GM21737 (cell line): ENCODE data around the gene SFPQ.
"Not testable (repeated sequence)": the region's sequence is repeated elsewhere in the genome, so short reads cannot be mapped to it uniquely, and the experiment has no call there.

Source experiments
- ATAC-seq: cut with Tn5 transposase; IDR thresholded peaks from one replicate; pipeline ENCODE4 v1.9.1; 2021; ENCODE audit warnings: mild to moderate bottlenecking, moderate library complexity; ENCODE audit not compliant: unreplicated experiment

SFPQ gene, protein sequence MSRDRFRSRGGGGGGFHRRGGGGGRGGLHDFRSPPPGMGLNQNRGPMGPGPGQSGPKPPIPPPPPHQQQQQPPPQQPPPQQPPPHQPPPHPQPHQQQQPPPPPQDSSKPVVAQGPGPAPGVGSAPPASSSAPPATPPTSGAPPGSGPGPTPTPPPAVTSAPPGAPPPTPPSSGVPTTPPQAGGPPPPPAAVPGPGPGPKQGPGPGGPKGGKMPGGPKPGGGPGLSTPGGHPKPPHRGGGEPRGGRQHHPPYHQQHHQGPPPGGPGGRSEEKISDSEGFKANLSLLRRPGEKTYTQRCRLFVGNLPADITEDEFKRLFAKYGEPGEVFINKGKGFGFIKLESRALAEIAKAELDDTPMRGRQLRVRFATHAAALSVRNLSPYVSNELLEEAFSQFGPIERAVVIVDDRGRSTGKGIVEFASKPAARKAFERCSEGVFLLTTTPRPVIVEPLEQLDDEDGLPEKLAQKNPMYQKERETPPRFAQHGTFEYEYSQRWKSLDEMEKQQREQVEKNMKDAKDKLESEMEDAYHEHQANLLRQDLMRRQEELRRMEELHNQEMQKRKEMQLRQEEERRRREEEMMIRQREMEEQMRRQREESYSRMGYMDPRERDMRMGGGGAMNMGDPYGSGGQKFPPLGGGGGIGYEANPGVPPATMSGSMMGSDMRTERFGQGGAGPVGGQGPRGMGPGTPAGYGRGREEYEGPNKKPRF

DNA sequence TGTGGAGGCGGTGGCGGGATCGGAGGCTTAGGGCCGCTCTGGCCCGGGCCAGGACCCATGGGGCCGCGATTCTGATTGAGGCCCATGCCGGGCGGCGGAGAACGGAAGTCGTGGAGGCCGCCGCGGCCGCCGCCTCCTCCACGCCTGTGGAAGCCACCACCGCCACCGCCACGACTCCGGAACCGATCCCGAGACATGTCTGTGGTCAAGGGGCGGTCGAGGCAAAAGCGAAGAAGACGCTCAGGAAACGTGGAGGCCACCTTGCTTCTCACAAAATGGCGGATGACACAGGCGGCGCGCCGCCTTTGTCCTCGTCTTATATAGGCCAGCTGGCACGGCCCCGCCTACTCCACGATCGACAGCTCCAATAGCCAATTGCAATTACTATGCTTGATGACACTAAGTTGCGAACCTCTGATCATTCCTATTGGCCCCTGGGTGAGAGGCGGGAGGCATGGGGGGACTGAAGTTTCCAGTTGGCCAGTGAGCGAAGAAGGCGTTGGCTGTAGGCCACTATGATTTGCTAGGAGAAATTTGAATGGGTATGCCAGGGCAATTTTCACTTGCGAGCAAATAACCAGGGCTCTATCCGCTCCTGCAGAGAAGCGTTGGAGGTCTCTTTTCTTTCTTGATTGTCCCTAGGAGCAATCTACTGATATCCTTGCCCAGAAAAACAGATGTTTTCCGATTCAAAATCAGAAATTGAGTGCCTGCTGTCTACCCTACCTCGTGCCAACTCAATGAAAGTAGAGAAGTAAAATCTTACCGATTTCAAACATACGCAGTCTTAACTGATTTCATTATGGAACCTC lies at the start of gene SFPQ:
SFPQ (minus strand) TSS at position 293 of the 812 bp plus-strand sequence; CDS start at position 197, 96 bp downstream.
- peak; percentile 87 for ATAC-seq

DNA sequence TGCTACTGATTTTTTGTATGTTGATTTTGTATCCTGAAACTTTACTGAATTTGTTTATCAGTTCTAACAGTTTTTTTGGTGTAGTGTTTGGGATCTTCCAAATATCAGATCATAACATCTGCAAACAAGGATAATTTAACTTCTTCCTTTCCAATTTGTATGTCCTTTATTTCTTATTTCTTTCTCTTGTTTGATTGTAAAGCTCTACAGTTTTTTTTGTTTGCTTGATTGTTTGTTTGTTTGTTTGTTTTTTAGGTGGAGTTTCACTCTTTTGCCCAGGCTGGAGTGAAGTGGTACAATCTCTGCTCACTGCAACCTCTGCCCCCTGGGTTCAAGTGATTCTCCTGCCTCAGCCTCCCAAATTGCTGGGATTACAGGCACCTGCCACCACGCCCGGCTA lies 43.8 kb upstream of the SFPQ start:
- ATAC-seq, result not testable (repeated sequence)

DNA sequence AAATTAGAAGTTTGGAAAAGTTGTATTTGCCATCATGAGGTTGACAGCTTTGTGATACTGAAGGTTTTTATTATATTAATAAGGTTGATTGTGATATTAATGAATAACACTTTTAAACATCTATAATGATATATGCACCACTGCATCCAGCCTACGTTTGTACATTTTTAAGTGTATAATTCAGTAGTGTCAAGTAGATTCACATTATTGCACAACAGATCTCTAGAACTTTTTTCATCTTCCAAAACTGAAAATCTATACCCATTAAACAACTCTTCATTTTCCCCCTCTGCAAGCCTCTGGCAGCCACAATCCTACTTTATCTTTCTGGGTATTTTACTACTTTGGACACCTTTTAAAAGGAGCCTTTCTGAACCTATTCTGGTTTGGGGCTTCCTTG lies 38.3 kb upstream of the SFPQ start:
- no peak for ATAC-seq

DNA sequence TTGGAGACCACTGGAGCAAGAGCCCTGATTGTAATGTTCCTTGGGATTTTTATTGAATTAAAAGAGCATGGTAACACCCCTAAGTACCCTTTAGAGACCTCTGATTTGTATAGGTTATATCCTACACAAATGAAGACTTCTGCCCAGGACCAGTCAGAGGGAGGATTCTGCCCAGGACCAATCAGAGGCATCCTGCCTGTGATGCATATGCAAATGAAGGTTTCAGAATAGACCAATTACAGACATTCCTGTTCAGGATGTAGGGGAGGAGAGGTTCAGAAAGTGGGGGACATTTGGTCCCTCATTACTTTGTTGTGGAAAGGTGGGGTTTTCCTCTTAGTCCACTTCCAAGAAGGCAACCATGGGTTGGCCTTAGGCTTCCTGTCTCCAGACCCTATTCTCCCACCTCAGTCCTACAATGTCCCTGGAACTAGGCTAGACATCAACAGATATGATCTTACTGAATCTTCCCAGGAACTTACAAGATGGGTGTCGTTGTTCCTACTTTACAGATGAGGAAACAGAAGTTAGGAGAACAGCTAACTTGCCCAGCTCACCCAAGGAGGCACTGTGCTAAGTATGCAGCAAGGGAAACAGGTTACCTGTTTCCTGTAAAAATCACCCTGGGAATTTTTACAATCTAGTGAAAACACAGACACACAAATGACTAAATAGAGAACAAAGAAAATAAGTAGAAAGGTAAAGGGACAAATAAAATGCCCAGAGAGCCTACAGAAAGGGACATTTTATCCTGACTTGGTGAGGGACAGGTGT lies 36.8 kb upstream of the SFPQ start:
- no peak for ATAC-seq

DNA sequence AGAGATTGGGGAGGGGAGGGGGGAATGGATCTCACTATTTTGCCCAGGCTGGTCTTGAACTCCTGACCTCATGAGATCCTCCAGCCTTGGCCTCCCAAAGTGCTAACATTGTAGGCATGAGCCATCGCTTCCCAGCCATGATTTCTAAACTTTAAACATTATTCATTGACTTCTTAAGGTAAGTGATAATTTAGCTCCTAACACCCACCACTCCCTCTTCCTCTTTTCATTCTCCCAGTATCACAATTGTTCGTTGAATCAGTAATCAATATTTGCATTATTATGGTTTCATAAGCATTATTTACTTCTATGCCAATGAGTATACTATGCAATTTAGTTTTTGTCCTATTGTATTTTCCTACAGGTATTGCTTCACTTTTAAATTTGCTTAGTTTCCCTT lies 33.6 kb upstream of the SFPQ start:
- no peak for ATAC-seq

DNA sequence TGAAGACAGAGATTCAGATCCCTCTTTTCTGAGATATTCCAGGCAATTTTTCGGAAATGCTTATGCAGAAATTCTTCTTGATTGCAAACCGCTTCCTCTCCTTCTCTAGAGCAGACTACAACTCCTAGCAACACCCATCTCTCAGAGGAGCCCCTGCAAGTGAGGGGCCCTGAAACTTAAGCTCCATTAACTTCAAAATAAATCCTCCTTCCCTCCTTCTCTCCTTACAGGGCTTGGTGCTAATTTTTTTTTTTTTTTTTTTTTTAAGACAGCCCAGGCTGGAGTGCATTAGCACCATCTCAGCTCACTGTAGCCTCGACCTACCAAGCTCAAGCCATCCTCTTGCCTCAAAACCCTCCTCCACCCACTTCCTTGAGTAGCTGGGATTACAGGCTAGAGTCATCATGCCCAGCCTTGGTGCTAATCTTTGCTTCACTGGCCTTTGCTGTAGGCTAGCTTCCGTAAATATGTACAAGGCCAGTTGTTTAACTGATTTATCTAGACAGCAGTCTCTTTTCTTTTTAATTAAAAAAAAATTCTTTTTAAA lies 30.2 kb upstream of the SFPQ start:
- ATAC-seq, result no peak

DNA sequence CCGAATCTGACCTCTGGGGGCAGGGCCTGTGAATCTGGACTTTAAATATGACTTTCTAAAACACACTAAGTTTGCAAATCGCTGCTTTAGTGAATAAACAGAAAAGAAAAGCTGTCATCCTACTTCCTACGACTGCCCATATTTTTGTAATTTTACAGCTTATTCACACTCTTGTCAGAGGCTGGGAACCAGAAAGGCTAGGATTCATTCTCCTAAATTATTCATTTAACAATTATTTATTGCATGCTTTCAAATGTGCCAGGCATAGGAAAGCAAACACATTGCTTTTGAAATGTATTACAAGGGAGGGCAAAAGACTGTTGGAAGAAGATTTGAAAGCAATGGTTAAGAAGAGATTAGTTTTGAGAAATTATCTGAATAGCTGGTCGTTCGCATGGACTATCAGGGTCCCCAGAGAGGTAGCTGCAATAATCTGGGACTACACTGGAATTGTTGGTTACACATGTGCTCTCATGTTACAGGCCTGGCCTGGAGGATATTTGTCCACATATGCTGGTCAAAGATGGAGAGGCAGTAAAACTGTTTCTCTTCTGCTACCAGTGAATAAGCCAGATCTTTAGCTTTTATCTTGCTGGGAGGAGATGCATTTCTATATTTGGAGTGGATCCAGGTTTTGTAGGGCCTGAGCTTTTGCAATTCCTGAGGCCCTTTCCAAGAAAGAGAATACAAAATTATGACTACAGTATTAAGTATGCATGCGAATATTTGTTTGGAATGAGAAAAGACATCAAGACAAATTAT lies 29.6 kb upstream of the SFPQ start:
- no peak for ATAC-seq

DNA sequence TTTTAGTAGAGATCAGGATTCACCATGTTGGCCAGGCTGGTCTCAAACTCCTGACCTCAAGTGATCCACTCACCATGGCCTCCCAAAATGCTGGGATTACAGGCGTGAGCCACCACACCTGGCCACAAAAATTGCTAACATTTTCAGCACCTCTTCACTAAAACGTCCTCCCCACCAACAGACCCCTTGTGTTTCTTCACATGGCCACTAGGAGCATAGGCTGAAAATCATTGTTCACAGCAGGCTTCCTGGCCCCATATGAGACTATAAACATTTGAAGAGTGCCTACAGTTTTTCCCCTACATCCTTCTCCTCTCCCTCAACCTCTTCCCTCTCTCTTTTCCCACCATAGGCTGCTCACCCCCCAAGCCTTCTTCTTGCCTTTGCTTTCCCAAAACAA lies 28.0 kb upstream of the SFPQ start:
- no peak for ATAC-seq

DNA sequence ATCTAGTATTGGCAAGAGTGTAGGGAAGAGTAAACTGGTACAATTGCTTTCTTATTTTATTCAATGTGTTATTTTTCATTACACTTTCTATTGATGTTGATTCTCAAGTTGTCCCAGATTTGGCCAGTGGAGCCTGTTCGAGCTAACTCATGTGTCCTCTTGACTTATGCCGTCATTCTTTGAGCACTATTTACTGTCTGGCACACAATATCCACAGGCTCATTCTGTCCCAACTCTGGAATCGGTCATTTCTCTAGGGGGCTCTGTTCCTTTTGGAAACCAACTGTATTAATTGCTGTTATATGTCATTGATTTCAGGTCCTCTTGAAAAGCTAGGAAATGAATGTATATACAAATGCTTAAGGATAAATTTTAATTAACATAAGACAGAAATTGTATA lies 22.4 kb upstream of the SFPQ start:
- ATAC-seq, result no peak

DNA sequence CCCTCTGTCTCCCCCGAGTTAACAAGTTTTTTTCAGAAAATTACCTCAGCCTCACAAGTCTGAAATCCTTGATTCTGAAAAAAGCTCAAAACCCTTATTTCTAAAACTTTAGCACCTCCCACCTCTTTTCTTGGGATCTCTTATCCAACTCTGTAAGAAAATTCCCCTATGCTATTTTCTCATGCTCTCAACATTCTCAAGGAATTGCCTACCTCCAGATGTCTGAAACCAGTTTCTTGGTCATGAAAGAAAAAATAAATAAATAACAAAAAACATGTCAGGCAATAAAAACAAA lies 18.1 kb upstream of the SFPQ start:
- no peak for ATAC-seq

DNA sequence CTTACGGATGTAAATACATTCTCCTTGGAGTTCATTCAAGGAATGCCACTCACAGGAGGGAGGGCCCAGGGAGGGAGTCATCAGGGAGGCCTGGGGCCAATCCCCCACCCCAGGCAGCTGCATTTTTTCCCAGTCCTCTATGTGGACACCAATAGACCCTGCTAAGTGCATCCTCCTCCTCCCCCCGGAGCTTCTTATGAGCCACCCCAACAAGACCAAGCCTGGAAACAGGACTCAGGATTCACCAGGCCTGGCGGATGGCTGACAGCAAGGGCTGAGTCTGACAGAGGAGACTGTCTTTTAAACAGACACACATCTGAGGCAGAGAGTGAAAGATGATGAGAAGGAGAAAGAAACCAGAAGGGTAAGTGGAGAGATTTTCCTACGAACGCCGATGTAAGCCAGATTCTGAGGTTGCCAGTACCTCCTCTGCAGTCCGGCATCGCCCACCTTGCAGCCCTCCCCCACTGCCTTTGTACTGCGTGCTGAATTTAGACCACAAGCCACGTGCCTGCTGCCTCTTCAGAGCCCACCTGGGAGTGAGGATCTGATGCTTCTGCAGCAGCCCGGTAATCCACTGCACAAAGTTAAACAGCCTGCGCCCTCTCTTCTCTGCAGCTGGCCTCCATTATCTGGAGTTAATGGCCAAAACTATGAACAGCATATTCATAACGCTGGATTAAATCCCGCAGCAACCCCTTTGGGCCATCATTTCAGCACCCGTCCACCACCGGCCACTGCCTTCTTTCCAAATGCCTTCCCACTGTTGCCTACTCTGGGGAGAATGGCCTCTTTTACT lies 17.6 kb upstream of the SFPQ start:
- ATAC-seq, result no peak

DNA sequence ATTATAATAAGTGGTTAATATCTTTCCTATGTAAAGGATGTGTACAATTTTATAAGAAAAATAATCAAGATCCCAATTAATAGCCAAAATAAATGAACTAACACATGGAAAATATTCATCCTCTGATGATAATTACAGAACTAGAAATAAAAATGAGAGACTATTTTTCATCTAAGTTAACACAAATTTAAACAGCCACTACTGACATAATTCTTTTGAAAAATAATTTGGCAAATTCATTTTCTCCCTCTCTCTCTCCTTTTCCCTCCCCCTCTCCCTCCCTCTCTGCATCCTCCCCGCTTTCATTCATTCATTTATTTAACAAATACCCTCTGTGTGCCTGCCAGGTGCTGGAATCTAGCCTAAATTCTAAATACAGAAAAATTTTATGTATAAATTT lies 10.3 kb upstream of the SFPQ start:
- no peak for ATAC-seq

DNA sequence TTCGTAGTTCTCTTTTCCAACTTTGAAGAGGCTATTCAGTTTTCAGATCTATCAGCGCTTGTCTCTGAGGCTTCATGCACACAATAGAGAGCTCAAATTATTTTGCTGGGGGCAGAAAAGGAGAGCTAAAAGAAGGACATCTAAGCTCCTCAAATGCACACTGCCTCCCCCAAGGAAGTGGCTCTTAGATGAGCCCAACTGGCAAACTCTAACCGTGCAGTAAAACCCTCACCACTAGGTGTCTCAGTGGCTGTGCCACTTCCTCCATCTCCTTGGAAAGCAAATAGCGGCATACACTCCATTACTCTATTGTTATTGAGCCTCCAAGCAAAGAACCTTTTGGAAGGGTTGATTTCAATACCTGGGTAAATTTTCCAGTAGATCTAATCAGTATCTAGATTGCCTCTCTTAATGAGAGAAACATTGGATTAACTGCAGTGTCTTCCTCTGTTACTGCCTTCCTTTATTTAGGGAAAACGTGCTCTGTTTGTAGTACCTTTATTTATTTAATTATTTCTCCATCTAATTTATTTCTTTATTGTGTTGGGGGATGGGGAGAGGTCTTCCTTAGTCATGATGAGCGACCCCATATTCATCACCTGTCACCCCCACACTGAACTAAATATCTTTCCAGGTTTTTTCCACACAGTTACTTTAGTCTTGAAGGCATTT lies 9.2 kb upstream of the SFPQ start:
- peak; percentile 90 for ATAC-seq

DNA sequence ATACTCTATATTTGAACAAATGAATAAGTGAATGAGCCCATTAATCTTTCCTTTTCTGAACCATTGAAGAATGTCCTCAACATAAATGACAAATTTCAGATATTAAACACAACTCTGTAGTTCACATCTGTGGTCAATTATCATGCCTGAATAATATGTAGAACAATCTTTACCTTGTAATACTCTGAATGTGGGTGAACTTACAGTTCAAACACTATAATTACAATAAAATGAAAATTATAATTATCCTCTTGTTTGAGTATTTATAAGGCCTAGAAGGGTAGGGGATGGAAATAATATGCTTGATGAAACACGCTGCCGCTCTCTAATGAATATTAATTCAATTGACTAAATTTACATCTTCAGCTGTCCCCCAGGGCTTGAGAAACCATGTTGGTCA lies 8.7 kb upstream of the SFPQ start:
- ATAC-seq, result no peak

DNA sequence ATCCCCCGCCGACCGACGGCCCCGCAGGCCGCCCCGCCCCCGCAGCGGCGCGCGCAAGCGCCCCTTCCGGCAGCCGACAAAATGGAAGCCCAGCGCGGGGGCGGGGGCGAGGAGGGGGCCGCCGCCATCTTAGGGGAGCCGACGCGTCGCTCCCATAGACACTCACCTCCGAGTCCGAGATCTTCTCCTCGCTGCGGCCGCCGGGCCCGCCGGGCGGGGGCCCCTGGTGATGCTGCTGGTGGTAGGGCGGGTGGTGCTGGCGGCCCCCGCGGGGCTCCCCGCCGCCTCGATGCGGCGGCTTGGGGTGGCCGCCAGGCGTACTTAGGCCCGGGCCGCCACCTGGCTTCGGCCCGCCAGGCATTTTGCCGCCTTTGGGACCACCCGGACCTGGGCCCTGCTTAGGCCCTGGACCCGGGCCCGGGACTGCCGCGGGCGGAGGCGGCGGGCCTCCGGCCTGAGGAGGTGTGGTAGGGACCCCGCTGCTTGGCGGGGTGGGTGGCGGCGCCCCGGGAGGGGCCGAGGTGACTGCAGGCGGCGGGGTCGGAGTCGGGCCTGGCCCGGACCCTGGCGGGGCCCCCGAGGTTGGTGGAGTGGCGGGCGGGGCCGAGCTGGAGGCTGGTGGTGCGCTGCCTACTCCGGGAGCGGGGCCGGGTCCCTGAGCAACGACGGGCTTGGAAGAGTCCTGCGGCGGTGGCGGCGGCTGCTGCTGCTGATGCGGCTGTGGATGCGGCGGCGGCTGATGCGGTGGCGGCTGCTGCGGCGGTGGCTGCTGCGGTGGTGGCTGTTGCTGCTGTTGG lies 691 bp downstream of the SFPQ start:
- ATAC-seq, result peak; percentile 34

DNA sequence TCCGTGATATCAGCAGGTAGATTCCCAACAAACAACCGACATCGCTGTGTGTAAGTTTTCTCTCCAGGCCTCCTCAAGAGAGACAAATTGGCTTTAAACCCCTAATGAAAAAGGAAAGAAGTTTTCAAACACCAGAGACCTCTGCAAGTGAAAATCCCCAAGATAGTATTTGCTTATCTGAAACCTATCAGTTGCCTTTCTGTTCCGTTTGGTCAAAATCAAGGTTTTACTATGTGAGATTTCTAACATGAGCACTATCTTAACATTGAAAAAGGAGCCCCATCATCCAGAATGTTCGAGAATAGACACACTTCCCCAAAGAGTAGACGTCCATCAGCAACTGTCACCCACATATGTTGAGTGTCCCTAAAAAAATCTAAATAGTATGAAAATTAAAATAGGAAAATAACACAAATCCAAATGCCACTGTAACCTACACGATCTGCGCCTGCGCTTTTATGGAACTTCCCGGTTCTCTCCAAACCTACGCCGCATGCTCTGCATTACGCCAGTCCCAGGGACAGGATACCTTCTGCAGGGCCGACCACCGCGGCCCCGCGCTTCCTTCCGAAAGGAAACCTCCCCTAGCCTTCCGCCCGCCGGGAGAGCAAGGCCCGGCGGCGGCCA lies 1.4 kb downstream of the SFPQ start:
- ATAC-seq, result no peak

DNA sequence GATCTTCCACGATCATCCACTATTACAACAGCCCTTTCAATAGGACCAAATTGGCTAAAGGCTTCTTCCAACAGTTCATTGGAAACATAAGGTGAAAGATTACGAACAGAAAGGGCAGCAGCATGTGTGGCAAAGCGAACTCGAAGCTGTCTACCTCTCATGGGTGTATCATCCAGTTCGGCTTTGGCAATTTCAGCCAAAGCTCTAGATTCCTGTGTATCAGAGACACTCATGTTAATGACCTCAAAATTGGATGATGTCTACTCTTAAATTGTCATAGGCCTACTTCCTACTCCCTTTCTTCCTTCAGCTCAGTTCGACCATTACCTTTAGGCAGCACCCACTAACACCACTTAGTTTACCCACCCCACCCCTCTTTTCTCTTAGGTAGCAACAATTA lies 2.2 kb downstream of the SFPQ start:
- ATAC-seq, result no peak
